Activated T-cell treated with anti-CD3 and anti-CD28 coated beads for 24 hours (primary cell): ENCODE results near the gene IQCN.
"Not testable (repeated sequence)": the region's sequence is repeated elsewhere in the genome, so short reads cannot be mapped to it uniquely, and the experiment has no call there.

Experiments used
- DNase-seq: peaks from one replicate; pipeline ENCODE4 v3.0.0-alpha.2; 2020; ENCODE audit warnings: low read depth

IQCN gene

GRCh38 chr19:18209912-18210311 lies 64.3 kb downstream of the IQCN start:
- DNase-seq, result not testable (repeated sequence)

GRCh38 chr19:18208098-18208951 lies 65.9 kb downstream of the IQCN start:
- no peak for DNase-seq
